Fibroblast of villous mesenchyme (primary cell): ENCODE measurements around the gene RNF25. TPM values are rescaled to one million over a fixed set of nuclear protein-coding genes. Genes with fewer than 3 reads are reported as not detected.
A peak's percentile ranks its signal among the peaks of the same experiment; 100 is the strongest.

Experiments
- DNase-seq: peaks from one replicate; pipeline ENCODE4 v3.0.0-alpha.2; 2010; ENCODE audit warnings: low read depth
- H3K4me3 ChIP-seq: 2 replicates; pipeline ENCODE4 v1.5.1; 2011; ENCODE audit warnings: low read depth, mild to moderate bottlenecking, low read length
- CTCF ChIP-seq: IDR thresholded peaks from 2 replicates; pipeline ENCODE4 v1.5.1; 2012; ENCODE audit warnings: low read depth, mild to moderate bottlenecking, low read length; ENCODE audit not compliant: insufficient read depth
- total RNA-seq: library from RNA; depleted of rRNA; stranded (reverse); fragments of >200 nt; gene quantifications from 2 replicates; pipeline ENCODE4 v1.2.3, GENCODE V29; 2012

RNF25 gene
- 37.4 and 38.4 TPM in 2 replicates for total RNA-seq

- peak; percentile 90 for DNase-seq
- TF ChIP-seq CTCF, result no peak
- peak within 1 kb of the TSS; percentile 86 for H3K4me3 ChIP-seq
Observed at GRCh38 chr2:218671654-218672566, at the start of gene RNF25, which contains the start of gene STK36. Gene RNF25, minus strand, starts transcription at chr2:218672002. Its CDS starts 32 bp downstream, at chr2:218671970. Gene STK36, plus strand, starts transcription at chr2:218672086. Its CDS starts 744 bp downstream, at chr2:218672830.

GRCh38 chr2:218721488-218721887, 49.7 kb upstream of the RNF25 start:
- DNase-seq, result no peak
- no peak for TF ChIP-seq CTCF
- no peak overlapping the region for H3K4me3 ChIP-seq

- no peak overlapping the region for H3K4me3 ChIP-seq
- TF ChIP-seq CTCF, result no peak
- no peak for DNase-seq
Observed at GRCh38 chr2:218720048-218721041, 48.5 kb upstream of the RNF25 start.

- H3K4me3 ChIP-seq, result no peak overlapping the region
- no peak for TF ChIP-seq CTCF
- no peak for DNase-seq
Observed at GRCh38 chr2:218719457-218719856, 47.7 kb upstream of the RNF25 start.

GRCh38 chr2:218718058-218718457, 46.3 kb upstream of the RNF25 start:
- H3K4me3 ChIP-seq, result no peak overlapping the region
- no peak for TF ChIP-seq CTCF
- DNase-seq, result no peak

GRCh38 chr2:218717262-218717661, 45.5 kb upstream of the RNF25 start:
- peak; percentile 65 for DNase-seq
- no peak for TF ChIP-seq CTCF
- H3K4me3 ChIP-seq, result no peak overlapping the region
